DMS53 (cell line): Measurements from ENCODE around the gene GOLGA7B.

ENCODE experiments used
- DNase-seq: peaks from one replicate; lab custom pipeline; 2025; lab: John Stamatoyannopoulos, UW

The GOLGA7B gene

GRCh38 chr10:97895084-97895483, 45.4 kb downstream of the GOLGA7B start:
- no peak for DNase-seq

- DNase-seq = peak; percentile 33
Measured at GRCh38 chr10:97895915-97896314, 46.3 kb downstream of the GOLGA7B start.

DNA sequence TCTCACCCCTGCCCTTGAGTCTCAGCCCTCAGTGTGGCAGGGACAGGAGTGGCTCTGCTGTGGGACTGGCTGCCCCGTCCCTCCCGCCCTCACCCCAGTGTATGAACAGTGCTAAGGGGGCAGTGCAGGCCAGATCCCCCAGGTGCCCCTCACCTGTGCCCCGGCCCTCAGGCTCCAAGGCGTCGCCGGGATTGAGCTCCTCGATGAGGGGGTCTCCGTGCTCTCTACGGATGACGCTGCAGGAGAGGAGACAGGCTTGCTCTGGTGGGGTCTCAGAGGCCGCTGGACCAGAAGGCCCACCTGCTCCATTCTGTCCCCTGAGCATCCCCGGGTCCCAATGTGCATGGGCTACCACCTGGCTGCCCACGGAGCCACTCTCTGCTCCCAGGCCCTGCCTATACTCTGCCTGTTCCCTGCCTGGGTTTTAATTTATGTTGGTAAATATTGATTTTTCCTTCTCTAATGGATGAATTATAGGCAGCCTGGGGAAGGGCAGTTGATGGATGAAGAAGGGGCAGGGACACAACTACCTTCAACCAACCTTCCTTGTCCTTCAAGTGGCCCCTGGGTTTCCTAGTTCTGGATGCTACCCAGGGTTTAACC, 47.2 kb downstream of the GOLGA7B start:
- DNase-seq = peak; percentile 21

GRCh38 chr10:97898429-97898828, 48.8 kb downstream of the GOLGA7B start:
- DNase-seq = no peak

- no peak for DNase-seq
Measured at GRCh38 chr10:97901381-97901780, 51.7 kb downstream of the GOLGA7B start.

- no peak for DNase-seq
Measured at GRCh38 chr10:97903128-97904017, 53.7 kb downstream of the GOLGA7B start.

GRCh38 chr10:97904018-97904381, 54.4 kb downstream of the GOLGA7B start:
- DNase-seq = no peak

DNA sequence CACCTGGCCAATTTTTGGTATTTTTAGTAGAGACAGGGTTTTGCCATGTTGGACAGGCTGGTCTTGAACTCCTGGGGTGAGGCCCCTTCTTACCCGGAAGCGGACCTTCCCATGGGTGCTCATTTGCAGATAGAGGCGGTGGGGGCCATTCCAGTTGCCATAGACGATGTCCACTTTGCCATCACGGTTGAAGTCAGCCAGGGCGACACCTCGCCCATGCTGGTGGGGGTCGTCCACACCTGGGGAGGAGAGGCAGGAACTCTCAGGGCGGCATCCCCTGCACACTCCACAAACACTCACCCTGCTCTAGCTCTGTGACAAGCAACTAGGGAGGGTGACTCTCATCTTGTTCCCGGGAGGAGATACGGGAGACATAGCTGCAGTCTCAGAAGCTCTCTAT, 54.9 kb downstream of the GOLGA7B start:
- DNase-seq = no peak

DNA sequence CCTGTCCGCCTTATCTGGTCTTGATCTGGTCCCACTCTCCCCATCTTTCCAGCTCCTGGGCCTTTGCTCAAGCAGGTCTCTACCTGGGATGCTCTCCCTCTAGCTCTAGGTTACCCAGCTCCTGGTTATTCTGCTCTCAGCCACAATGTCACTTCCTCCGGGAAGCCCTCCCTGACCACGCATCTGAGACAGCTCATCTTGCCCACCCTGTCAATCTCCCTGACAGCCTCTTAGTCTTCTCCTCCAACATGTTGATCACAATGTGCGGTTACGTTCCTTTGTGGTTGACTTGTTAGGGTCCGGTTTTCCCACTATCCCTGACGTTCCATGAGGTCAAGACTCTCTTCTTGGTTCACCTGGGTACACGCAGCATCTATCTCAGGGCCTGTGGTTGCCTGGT, 55.6 kb downstream of the GOLGA7B start:
- no peak for DNase-seq

- no peak for DNase-seq
Measured at GRCh38 chr10:97907211-97907610, 57.6 kb downstream of the GOLGA7B start.

- DNase-seq = no peak
Measured at GRCh38 chr10:97907830-97908229, 58.2 kb downstream of the GOLGA7B start.

DNA sequence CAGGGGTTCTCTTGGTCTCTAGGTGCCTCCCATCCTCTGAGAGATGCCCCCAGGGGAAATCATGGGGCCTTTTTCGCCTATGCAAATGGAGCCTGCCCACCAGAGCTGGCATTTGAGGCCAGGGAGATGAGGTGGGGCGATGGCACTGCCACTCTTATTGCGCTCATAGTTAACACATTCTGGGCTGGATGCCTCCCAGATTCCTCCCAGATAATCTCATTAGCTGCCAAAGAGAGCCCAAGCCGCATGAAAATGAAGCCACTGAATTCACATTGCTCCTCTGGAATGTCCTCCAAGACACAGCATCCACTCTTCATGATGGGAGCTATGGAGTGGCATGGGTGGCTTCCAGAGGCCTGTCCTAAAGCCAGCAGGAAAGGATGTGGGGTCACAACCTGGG, 61.0 kb downstream of the GOLGA7B start:
- no peak for DNase-seq

DNA sequence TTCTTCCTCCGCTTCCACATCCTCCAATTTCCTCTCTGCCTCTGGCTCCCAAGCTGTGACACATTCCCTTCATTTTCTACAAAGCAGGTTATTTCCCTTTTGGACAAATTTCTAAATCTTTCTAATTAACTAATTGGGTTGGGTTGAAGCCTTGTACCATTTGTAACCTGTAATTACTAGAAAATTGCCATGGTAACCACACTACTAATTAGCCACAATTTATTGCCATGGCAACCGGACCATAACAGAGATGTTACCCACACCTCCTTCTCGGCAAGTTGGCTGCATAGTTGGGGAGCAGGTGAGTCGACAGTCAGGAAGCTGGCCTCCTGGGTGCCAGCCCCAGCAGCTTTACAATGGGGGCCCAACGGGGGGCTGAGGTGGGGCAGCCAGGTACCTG, 61.6 kb downstream of the GOLGA7B start:
- no peak for DNase-seq

DNA sequence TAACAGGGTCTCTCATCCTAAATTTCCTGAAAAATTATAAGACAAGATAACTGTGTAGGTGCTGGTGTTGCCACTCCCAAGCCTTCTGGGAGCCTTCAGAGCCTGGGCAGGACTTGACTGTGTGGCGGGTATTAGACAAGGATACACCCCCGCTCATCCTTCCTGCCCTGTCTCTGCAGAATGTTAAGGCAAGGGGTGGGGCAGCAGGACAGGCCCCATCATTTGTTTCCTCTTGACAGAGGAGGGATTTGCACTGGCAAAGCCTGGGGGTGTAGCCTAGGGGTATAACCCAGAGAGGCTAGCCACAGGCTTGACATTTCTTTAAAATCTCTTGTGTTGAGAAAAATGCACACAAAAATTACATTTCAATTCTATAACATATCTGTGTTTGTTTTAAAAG, 63.5 kb downstream of the GOLGA7B start:
- DNase-seq = no peak

DNA sequence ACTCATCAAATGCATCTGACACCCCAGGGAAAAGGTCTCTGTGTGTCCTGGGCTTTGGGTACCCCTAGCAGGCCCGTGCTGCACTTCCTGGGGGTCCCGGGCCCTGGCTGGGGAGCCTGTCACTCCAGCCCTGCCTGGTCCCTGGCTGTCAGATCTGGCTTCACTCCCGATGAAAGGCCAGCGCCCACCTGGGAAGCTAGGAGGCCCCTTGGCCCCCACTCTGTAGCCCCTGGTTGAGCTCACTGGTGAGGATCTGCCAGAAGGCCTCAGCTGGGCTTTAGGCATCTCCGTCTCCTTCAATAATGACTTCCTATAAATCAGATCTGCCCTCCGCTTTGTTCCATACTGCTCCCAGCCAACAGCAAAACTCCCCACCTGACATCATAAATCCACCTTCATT, 64.0 kb downstream of the GOLGA7B start:
- DNase-seq = no peak

- no peak for DNase-seq
Measured at GRCh38 chr10:97914171-97914836, 64.7 kb downstream of the GOLGA7B start.

DNA sequence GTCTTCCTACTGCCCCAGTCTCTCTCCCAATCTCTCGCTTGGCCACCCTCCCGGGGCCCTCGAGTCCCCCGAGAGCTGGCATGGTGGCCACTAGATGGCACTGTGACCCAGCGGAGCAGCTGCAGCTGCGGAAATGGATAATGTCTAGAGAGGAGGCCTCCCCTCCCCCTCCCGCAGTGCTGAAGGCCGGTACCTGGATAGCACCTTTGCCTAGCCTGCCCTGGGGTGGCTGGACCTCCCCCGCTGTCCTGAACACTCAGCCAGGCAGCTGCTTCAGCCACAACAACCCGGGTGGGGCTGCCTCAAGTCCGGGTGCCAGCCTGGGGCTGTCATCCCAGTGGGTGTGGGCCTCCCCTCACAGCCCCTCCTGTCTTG, 65.2 kb downstream of the GOLGA7B start:
- peak; percentile 96 for DNase-seq

DNA sequence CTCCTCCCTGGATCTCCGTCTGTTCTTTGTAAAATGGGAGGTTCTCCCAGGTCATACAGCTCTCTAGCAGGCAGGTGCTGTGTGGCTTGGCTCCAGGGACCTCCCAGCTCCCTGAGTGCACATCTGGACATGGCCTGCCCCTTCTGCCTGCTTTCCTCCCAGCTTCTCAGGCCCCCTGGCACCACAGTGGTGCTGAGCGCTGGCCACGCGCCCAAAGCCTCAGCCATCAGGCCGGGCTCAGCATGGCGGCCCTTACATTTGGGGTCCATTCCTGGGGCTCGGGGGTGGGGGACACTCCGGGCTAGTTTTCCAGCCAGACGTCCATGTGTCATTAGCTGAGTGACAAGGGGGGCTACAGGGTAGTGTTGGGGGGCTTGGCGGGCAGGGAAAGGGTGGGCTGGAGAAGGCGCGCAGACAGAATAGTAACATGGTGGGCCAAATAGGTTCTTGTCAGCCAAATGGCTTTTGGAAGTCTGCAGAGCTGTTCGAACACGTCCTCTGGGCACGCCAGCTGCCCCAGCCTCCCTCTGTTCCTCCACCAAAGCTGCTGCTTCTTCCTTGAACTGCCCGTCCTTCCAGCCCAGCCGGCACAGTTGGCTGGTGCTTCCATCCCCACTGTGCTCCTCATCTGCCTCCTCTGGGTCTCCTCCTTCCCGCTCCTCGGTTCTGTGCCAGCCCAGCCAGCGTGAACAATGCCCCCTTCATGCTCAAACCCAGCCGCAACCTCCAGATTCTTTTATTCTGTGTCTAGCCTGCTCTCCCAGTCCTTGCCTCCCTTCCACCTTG, 65.9 kb downstream of the GOLGA7B start:
- DNase-seq = peak; percentile 59

DNA sequence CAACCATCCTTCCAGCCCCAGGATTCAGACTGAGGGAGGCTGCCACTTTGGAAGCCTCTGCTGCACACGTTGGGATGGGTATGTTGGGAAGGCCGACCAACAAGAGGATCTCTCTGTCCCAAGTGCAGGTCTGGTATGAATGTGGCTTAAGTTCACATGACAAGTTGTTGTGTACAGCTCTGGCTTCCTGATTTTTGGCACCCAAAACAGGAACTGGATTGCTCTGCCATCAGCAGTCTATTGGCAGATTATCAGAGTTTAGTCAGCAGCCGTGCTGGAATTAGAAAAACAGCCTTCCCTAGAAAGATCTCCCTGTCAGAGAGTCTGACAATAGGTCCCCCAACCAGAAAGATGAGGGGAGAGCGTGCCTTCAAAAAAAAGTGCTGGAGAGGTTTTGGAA, 66.9 kb downstream of the GOLGA7B start:
- DNase-seq = no peak

GRCh38 chr10:97919012-97919411, 69.4 kb downstream of the GOLGA7B start:
- DNase-seq = peak; percentile 46

GRCh38 chr10:97920865-97921264, 71.2 kb downstream of the GOLGA7B start:
- DNase-seq = no peak
